ENCODE data around the gene HECTD3.

HECTD3 gene

DNA sequence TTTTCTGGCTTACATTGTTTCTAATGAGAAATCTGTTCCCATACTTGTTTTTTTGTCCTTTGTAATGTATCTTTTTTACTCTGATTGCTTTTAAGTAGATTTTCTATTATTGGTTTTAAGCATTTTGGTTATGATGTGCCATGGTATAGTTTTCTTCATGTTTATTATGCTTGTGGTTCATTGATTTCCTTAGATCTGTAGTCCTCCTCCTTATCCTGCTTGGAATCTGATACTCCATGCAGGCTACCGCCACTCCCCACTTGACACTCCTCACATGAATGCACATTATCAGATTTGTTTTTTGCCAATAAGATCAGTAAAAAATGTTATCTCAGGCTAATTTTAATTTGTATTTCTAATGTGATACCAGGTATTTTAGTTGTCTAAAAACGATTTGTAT lies 21.7 kb upstream of the HECTD3 start:
- no peak for TF ChIP-seq CTCF (IDR thresholded peaks at IDR 0.05; ENCODE audit: low read length, missing control alignments)
- no peak overlapping the region for H3K4me3 ChIP-seq (replicated peaks; ENCODE audit: low read depth, low read length)
- DNase-seq (ENCODE audit: low read depth), result no peak

DNA sequence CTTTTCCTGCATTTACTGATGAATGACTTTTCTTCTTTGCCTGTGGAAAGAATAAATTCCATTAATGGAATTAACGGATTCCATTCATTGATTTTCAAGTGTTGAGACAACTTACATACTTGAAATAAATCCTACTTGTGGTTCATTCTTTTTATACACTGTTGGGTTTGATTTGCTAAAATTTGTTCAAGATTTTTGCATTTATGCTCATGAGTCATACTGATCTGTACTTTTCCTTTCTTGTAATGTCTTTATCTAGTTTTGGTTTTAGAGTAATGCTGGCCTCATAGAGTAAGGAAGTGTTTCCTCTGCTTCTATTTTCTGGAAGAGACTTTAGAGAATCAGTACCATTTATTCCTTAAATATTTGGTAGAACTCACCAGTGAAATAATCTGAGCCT lies 15.3 kb upstream of the HECTD3 start:
- DNase-seq (ENCODE audit: low read depth), result no peak
- no peak overlapping the region for H3K4me3 ChIP-seq (replicated peaks; ENCODE audit: low read depth, low read length)
- TF ChIP-seq CTCF (IDR thresholded peaks at IDR 0.05; ENCODE audit: low read length, missing control alignments), result no peak

GRCh38 chr1:45023663-45024062 lies 12.5 kb upstream of the HECTD3 start:
- H3K4me3 ChIP-seq (replicated peaks; ENCODE audit: low read depth, low read length), result no peak overlapping the region
- no peak for DNase-seq (ENCODE audit: low read depth)
- no peak for TF ChIP-seq CTCF (IDR thresholded peaks at IDR 0.05; ENCODE audit: low read length, missing control alignments)

DNA sequence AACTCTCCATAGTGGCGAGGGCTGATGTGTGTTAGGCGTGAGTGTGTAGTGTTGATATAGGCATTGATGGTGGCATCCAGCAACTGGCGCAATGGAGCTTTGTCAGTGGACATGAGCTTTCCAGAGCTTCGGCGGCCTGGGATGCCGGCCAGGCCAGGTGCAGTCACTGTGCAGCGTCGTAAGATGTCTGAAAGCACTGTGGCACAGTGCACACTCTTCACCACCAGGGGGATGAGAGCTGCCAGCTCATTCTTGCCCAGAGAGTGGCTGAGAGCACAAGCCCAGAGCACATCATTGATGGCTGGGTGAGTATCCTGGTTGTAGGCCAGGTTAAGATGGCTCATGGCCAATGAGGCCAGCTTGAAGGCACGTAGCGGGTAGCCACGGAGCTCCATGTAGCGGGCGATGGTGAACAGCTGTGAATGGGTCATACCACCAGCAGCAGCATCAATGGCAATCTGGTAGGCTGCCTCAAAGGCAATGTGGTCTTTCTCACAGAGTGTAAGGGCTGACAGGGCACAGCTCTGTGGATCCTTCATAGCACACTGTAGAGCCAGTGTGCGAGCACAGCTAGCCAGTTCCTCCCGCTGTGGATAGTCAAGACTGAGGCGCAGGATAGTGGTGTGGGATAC lies 7.6 kb upstream of the HECTD3 start:
- DNase-seq (ENCODE audit: low read depth), result peak; percentile 72
- no peak overlapping the region for H3K4me3 ChIP-seq (replicated peaks; ENCODE audit: low read depth, low read length)
- TF ChIP-seq CTCF (IDR thresholded peaks at IDR 0.05; ENCODE audit: low read length, missing control alignments), result peak; percentile 95

- no peak for TF ChIP-seq CTCF (IDR thresholded peaks at IDR 0.05; ENCODE audit: low read length, missing control alignments)
- no peak overlapping the region for H3K4me3 ChIP-seq (replicated peaks; ENCODE audit: low read depth, low read length)
- no peak for DNase-seq (ENCODE audit: low read depth)
These were observed 5.6 kb upstream of the HECTD3 start for GRCh38 chr1:45016767-45017166.

DNA sequence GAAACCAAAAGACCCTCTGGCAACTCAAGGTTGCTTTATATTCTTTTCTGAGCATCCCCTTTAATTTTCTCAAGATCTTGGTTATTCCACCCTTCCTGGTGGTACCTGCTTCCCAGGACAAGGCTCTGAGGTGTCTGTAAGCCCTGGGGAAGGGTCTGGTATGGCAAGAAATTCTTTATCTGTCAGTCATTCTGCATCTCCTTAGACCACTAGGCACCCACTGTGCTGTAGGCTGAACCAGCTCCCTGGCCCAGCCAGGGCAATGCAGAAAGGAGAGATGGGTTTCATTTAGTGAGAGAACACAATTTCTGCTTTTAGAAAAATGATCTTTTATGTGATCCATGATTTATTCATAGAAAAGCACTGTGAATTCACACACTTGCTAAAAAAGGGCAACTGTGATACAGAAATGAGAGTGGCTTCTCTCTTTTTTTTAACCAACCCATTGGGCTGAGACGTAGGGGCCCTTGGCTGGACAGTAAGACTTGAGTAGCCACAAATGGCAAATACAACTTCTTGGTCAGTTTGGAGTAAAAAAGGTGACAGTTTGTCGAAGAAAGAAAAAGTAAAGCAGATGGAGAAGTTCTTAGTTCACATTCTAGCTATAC lies 5.1 kb upstream of the HECTD3 start:
- no peak for TF ChIP-seq CTCF (IDR thresholded peaks at IDR 0.05; ENCODE audit: low read length, missing control alignments)
- H3K4me3 ChIP-seq (replicated peaks; ENCODE audit: low read depth, low read length), result no peak overlapping the region
- DNase-seq (ENCODE audit: low read depth), result no peak

- TF ChIP-seq CTCF (IDR thresholded peaks at IDR 0.05; ENCODE audit: low read length, missing control alignments), result no peak
- no peak for DNase-seq (ENCODE audit: low read depth)
- no peak overlapping the region for H3K4me3 ChIP-seq (replicated peaks; ENCODE audit: low read depth, low read length)
These were observed 4.6 kb upstream of the HECTD3 start for GRCh38 chr1:45015683-45016082.
